Stimulated activated CD4-positive, alpha-beta T cell treated with anti-CD3 and anti-CD28 coated beads, Interleukin-4, amount 100 ng/mL, for 4 hours (primary cell): Measurements from ENCODE around the gene CMC1.

Experiments
- DNase-seq, 2 experiments: peaks; one replicate each; pipeline ENCODE4 v3.0.0-alpha.2; 2020

The CMC1 gene

DNA sequence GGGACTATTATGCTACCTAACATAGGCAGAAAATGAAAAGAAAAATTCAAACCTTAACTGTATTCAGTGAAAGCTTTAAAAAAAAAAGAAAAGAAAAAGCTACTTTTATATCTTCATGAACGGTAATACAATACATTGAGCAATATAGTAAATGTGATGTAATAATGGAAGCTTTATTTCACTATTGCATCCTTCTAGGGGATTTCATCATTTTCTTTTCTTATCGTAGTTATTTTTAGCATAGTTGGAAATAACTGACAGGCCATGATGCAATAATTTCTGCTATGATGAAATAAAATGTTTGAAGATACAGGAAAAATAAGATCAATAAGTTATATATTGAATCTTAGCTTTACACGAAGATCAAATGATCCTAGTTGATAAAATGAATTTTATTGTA lies 66.8 kb downstream of the CMC1 start:
- no peak for DNase-seq

DNA sequence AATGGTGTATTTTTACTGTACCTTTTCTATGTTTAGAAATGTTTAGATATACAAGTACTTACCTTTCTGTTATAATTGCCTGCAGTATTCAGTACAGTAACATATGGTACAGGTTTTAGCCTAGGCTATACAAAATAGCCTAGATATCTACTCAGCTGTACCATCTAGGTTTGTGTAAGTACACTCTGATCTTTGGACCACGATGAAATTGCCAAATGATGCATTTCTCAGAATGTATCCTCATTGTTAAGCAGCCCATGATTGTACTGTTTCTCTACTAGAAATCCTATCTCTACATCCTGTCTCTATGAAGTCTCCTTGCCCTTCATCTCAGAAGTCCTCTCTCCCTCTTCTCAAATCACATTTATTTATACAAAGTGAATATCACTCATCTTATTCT lies 74.3 kb downstream of the CMC1 start:
- no peak for DNase-seq

DNA sequence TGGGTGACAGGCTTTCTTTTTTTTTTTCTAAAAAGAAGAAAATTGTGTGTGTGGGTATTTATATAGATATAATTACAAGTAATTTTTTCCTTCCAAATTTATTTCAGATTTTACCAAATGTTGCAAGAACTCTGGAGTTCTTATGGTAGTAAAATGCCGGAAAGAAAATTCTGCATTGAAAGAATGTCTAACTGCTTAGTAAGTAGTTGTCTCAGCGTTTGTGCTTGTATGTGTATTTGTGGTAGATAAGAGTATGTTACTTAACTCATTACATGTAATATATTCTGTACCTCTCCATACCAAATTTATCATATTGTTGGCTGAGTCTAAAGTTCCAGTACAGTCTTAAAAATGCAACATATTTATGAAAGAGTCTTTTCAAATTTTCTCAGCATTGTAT lies 74.8 kb downstream of the CMC1 start:
- DNase-seq: no peak

DNA sequence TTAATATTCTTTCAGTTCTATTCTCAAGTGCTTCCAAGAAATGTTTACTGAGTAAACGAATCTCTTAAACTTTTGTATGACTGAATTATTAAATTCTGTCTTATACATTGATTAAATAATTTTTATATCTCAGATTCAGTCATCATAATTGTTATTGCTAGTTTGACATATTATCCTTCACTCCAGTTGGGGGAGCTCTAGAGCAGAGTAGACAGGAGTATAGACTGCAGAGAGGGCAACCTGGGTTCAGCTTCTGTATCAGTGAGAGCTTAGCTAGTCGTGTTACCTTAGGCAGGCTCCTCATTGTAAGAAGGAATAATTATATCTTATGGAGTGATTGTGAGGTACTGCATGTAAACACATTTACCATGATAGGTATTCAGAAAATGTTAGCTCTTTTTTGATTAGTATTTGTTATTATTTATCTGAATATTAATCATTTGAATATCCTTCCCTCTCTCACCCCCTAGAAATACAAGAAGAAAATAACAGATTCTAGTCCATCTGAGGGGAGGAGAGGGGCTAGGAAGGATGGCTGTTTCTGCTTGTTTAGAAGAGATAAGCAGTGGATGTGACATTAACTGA lies 76.1 kb downstream of the CMC1 start:
- peak in 1 of 2 experiments; percentile 2 for DNase-seq

DNA sequence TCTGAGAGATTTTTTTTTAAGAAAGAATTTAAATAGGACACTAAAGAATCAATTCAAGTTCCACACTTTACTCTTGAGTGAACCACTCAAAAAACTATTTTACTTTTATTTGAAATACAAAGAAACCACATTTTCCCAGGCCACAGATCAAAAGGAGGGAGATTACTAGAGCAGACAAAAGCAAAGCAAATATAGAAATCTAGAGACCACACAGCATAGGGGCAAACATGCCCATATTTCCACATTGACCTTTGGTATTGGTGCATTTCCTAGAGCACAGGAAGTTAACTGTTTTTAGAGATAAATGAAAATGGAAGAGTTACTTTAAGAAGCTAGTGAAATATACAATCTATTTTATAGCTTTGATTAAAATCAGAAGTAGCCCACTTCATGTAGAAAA lies 79.6 kb downstream of the CMC1 start:
- DNase-seq: no peak

DNA sequence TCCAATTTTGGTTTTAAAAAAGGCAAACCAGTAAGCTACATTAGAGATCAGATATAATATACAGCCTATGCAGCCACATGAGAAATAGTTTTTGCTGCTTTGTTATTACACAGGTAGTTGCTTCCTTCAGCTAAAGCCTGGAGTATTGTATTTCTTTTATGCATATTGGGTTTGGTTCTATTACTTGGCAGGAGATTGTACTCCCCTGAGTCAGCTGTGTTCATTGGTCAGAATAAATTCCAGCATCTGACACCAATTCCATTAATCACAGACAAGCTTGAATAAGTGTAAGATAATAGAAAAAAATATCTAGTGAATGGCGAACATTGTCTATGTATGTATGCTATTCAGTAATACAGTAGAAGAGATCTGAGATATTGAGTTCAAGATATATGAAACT lies 81.0 kb downstream of the CMC1 start:
- DNase-seq: no peak

DNA sequence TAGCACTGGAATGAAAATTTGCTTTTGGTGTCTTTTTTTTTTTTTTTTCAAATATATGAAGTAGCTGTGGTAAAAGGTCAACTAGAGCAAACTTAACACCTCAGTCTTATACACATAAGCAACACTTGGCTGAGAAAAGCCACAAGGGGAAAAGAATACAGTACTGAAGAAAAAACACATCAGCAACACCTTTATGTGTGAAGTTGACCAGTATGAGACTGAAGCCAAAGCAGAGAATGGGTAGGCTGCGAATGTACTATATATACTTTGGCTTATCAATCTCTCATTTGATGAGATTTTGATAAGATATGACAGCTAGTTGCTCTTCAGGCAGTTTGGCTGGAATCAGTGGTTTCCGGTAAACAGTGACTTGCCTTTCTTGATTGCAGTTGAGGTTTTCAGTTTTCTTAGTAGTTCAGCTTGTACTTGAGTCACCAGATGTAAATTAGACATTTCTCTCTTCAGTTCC lies 85.1 kb downstream of the CMC1 start:
- peak in 1 of 2 experiments; percentile 8 for DNase-seq

DNA sequence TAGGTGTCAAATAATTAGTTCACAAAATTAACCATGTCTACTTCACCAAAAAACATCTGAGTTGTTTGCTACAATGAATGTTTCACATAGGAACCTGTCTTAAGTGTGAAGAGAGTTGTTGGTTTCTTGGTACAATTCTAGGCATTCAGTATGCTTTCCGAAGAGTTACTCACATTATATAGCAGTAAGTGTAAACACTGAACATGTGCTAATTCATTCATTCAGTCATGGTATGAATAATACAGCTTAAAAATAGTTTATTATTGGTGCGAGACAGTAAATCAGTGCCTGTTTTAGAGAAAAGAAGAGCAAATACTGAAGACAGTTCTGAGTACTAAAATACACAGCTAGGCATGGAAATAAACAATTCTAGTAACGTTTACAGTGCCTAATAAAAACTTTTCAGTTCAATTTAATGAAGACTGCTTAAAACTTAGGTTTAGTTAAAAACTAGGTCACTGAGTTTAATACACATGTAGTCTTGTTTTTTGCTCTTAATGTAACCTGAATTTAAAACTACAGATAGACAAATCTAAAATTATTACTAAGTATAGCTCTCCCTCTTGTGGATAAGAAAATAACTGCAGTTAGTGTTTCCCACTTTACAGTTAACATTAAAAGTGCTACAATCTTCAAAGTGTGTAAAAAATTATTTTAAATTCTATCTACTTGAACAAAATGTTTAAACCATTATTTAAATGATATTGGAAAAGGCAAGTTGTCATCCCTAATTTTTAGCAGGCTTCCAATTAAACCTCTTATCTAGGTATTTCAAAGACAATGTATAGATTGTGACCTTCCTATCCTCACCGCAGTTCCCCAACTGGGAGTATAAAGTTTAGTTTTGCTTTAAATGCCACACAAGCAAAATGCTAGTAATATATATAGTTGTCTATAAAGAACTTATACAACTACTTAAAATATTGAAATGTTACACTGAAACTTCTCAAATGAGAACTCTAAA lies 87.1 kb downstream of the CMC1 start:
- DNase-seq: no peak

DNA sequence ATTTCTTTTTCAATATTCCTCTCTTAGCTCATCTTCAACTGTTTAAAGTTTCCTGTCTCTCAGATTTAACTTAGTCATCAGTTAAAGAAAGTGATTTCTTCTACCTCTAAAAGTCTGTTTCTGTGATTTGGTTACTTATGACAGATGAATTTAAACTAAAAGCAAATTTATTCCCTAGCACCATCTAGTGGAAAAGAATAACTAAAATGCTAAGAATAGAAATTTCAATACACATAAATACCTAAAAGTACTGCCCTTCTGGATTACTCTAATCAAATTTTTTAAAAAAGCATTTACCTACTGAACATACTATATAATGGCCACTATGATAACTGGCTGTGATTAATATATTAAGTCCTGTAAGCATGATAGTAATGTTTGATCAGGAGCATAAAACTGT lies 93.1 kb downstream of the CMC1 start:
- no peak for DNase-seq

DNA sequence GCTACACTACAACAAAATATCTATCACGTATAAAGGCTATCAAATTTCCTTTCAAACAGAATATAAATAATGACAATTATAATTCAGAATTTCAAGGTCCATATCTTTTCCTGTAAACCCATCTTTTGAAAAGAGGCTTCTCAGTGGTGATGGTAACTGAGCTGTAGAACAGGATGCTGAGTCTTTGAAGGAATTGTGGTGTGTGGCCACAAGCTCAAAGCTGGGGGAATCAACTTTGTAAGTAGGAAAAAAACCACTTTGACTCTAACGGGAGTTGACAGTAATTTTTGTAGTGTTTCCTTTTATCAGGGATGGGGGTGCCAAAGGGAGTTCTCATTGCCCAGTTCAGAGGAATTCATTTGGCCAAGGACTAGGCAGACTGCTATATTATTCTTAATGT lies 93.8 kb downstream of the CMC1 start:
- no peak for DNase-seq

DNA sequence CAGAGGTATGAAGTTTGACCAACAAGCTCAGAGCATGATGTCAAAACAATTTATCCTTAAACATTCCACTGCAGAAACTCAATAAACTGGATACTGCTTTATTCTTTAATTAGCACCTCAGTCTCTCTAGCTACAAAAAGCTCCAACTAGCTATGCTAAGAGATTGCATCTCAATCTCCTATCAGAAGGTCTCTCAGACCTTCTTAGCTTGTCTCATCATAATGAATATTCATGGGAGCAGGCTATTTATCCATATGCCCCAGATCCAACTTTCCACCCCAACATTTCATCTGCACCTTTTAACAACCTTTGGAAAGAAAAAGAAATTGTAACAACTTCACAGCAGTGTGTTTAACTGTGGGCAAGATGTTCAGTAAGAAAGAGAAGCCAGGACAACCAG lies 95.8 kb downstream of the CMC1 start:
- no peak for DNase-seq

DNA sequence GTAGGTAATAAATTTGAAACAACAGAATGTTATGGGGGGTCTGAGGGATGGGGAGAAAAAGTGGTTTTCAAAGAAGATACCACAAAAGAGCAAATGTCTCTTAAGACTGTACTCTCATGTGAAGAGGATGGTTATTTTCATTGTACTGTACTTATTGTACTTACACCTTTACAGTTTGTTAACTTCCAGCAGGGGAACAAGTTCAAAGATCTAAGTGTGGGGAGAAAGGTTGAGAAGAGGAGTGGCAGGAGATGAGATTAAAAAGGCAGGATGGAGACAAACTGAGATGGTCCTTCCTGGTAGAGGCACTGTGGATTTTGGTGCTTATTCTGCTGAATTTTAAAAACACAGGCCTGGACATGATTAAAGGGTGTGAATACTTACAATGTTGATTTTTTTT lies 101.7 kb downstream of the CMC1 start:
- DNase-seq: no peak

DNA sequence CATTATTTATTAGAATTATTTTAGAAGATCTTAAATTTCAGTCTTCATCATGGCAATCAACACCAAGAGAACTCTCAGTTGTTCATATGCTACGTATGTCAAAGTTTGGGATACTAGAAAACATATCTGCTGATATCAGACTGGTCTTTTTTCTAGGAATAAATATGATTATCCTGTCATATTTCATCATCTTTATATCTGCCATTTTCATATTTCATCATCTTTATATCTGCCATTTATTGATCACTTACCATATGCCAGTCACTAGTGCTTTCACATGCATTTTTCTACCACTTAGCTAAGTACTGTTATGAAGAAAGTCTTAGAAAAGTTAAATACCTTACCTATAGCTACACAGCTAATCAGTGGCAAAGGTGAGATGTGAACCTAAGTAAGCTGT lies 104.3 kb downstream of the CMC1 start:
- no peak for DNase-seq

DNA sequence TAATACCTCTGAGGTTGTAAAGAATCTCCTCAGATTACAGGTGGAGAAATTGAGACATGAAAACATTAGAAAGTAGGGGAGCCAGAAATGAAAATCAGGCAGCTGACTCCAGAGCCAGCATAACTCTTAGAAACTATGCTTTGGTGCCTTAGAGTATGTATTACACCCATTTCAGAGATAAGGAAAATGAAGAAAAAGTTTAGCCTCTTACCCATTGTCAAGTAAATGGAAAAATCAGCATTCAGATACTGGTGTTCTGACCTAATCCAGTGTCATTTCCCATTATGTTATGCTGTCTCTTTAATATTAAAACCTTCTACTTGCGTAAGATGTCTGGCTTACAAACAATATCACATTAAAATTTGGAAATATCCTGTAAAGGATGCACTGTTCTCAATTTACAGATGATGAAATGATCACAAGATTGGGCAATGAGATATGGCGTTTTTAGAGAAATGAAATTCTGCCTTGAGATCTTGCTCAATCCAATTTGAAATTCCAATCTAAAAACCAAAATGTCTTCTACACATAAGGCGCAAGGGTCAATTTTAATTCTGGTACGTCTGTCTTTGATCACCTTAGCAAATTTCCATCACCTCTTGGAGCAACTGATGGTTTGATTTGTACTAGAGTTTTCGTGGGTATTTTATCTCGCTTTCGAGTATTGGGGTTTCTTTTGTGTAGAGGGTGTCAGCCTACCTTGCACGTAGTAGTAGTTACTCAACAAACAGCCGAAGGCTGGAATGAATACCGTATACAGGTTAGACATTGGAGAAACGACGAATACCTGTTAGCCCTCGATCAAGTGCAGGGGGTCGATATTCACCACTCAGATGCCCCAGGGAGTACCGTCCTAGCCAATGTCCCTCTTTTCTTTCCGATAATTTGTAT lies 106.2 kb downstream of the CMC1 start:
- DNase-seq: no peak

DNA sequence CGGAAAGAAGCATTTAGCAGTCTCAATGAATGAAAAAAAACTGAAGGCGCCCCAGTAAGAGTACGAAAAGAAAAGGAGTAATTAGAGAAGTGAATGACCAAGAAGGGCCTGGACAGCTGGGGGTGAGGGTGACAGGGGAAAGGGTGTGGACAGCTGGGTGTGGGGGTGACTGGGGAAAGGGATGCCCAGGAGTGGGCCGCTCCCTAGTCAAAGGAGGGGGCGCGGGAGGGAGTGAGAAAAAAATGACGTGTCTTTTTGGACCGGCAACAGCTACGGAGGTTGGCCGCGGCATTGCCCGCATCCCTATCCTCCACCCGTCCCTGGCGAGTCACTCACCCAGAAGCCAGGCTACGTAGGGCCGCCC lies 106.8 kb downstream of the CMC1 start:
- DNase-seq: no peak

DNA sequence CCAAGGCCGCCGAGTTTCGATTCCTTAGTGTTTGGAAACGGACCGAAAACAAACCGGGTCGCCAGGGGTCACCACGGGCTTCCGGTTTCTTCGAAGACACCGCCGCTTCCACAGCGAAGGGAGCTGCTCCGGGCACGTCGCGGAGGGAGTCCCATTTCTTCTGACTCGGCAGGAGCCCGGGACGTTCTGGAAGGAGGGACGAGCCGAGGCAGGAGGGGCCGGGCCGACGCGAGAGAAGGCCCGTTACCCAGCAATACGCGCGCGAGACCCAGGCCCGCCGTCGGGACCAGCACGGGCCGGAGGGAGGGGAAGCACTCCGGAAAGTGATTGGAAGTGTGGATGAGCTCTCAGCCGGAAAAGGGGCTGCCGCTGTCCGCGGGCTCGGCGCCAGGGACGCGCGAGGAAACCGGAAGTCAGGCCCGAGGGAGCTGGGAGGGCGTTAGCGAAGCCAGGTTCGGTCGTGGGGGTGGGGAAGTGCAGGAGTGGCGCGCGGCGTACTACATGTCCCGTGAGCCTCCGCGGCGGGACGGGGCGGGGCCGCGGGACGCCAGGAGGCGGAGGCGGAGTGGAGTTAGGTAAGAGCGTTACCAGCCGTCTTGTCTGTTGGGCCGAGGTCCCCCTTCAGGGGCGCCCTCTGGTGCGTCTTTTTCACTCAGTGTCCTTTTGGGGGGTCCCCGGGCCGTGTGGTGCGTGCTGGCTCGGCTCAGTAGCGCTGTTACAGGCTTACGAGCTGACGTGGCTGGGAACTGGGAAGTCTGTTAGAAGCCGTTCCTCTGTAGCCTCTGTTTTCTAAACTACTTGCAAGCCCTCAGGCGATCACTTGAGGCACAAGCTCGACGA lies 107.4 kb downstream of the CMC1 start, which contains the start of the genes AZI2 and ZCWPW2:
Gene AZI2, minus strand, starts transcription at position 196 of the 840 bp plus-strand sequence. CDS start 8,207 bp downstream, outside the sequence.
Gene ZCWPW2, plus strand, starts transcription at position 93 of the 840 bp plus-strand sequence. CDS start 64,348 bp downstream, outside the sequence.
- peak; percentile 89 to 90 for DNase-seq

DNA sequence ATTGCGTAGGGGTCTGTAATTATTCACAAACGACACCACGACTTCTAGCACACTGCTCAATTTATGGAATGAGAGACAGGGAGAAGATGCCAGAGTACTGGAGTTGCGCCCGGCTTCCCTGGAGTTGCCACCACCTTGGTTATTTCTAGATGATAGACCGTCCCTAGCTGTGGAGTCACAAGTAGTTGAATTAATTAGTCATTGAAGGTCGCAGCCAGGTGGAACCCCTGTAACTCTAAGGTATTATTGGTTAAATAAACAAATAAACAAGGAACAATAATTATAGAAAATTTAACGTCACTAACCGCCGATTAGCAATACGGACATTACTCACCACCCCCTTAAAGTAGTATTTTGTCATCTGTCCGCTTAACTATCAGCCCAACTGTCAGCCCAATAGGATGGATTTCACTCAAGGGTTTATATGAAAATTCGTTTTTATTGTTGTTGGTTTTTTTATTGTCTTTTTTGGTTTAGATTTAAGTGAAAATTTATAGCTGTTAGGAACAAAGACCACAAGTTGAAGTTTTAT lies 108.1 kb downstream of the CMC1 start:
- DNase-seq: no peak
